Measurements from ENCODE around the gene ZNF471.

ZNF471 gene

DNA sequence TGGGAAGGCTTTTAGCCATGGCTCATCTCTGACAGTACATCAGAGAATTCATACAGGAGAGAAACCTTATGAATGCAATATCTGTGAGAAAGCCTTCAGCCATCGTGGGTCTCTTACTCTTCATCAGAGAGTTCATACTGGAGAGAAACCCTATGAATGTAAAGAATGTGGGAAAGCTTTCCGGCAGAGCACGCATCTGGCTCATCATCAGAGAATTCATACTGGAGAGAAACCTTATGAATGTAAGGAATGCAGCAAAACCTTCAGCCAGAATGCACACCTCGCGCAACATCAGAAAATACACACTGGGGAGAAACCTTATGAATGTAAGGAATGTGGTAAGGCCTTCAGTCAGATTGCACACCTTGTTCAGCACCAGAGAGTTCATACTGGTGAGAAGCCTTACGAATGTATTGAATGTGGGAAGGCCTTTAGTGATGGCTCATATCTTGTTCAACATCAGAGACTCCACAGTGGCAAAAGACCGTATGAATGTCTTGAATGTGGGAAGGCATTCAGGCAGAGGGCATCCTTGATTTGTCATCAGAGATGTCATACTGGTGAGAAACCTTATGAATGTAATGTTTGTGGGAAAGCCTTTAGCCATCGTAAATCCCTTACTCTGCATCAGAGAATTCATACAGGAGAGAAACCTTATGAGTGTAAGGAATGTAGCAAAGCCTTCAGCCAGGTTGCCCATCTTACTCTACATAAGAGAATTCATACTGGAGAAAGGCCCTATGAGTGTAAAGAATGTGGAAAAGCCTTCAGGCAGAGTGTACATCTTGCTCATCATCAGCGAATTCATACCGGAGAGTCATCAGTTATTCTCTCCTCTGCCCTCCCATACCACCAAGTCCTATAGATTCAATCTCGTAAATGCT is 70.3 kb downstream of the ZNF471 start:
- no peak for DNase-seq
